Measurements from ENCODE around the gene TMEM45B.
"Not testable (repeated sequence)": the region's sequence is repeated elsewhere in the genome, so short reads cannot be mapped to it uniquely, and the experiment has no call there.

Gene TMEM45B

GRCh38 chr11:129815596-129816461, at the start of gene TMEM45B:
Gene TMEM45B, plus strand, starts transcription at chr11:129815848. Its CDS starts 36,635 bp downstream, at chr11:129852483.
- DNase-seq (ENCODE audit: low read depth, low spot score) = peak; percentile 27

GRCh38 chr11:129766898-129767604, 48.6 kb upstream of the TMEM45B start:
- peak; percentile 73 for DNase-seq (ENCODE audit: low read depth, low spot score)

- DNase-seq (ENCODE audit: low read depth, low spot score) = no peak
Measured at GRCh38 chr11:129767827-129768226, 47.8 kb upstream of the TMEM45B start.

GRCh38 chr11:129768356-129768755, 47.3 kb upstream of the TMEM45B start:
- DNase-seq (ENCODE audit: low read depth, low spot score) = no peak

- no peak for DNase-seq (ENCODE audit: low read depth, low spot score)
Measured at GRCh38 chr11:129769059-129769458, 46.6 kb upstream of the TMEM45B start.

- DNase-seq (ENCODE audit: low read depth, low spot score) = no peak
Measured at GRCh38 chr11:129770993-129771392, 44.7 kb upstream of the TMEM45B start.

- DNase-seq (ENCODE audit: low read depth, low spot score) = not testable (repeated sequence)
Measured at GRCh38 chr11:129771456-129771855, 44.2 kb upstream of the TMEM45B start.

- DNase-seq (ENCODE audit: low read depth, low spot score) = no peak
Measured at GRCh38 chr11:129778877-129779276, 36.8 kb upstream of the TMEM45B start.

- no peak for DNase-seq (ENCODE audit: low read depth, low spot score)
Measured at GRCh38 chr11:129779342-129779741, 36.3 kb upstream of the TMEM45B start.

GRCh38 chr11:129785383-129786111, 30.1 kb upstream of the TMEM45B start:
- peak; percentile 10 for DNase-seq (ENCODE audit: low read depth, low spot score)

- DNase-seq (ENCODE audit: low read depth, low spot score) = not testable (repeated sequence)
Measured at GRCh38 chr11:129786112-129786416, 29.6 kb upstream of the TMEM45B start.

GRCh38 chr11:129787532-129788155, 28.0 kb upstream of the TMEM45B start:
- DNase-seq (ENCODE audit: low read depth, low spot score) = no peak

- no peak for DNase-seq (ENCODE audit: low read depth, low spot score)
Measured at GRCh38 chr11:129788278-129788677, 27.4 kb upstream of the TMEM45B start.

GRCh38 chr11:129790106-129790505, 25.5 kb upstream of the TMEM45B start:
- DNase-seq (ENCODE audit: low read depth, low spot score) = no peak

GRCh38 chr11:129791515-129791914, 24.1 kb upstream of the TMEM45B start:
- no peak for DNase-seq (ENCODE audit: low read depth, low spot score)

GRCh38 chr11:129792663-129793062, 23.0 kb upstream of the TMEM45B start:
- DNase-seq (ENCODE audit: low read depth, low spot score) = no peak

- DNase-seq (ENCODE audit: low read depth, low spot score) = no peak
Measured at GRCh38 chr11:129795089-129795488, 20.6 kb upstream of the TMEM45B start.

- no peak for DNase-seq (ENCODE audit: low read depth, low spot score)
Measured at GRCh38 chr11:129798212-129798611, 17.4 kb upstream of the TMEM45B start.

- DNase-seq (ENCODE audit: low read depth, low spot score) = not testable (repeated sequence)
Measured at GRCh38 chr11:129800162-129800561, 15.5 kb upstream of the TMEM45B start.

GRCh38 chr11:129800655-129801054, 15.0 kb upstream of the TMEM45B start:
- no peak for DNase-seq (ENCODE audit: low read depth, low spot score)

GRCh38 chr11:129803533-129803932, 12.1 kb upstream of the TMEM45B start:
- DNase-seq (ENCODE audit: low read depth, low spot score) = peak; percentile 17

GRCh38 chr11:129804012-129804411, 11.6 kb upstream of the TMEM45B start:
- no peak for DNase-seq (ENCODE audit: low read depth, low spot score)
